Neutrophil (primary cell): Measurements from ENCODE around the gene PCDHA13.

Experiments
- H3K27ac ChIP-seq: fragments of 200-600 bp; sonication (generic); 2 replicates; pipeline ENCODE4 v1.5.1; 2016; ENCODE audit warnings: mild to moderate bottlenecking, moderate library complexity
- H3K27me3 ChIP-seq: fragments of 200-600 bp; sonication (generic); 2 replicates; pipeline ENCODE4 v1.6.0; 2016; ENCODE audit warnings: mild to moderate bottlenecking
- H3K36me3 ChIP-seq: fragments of 200-600 bp; sonication (generic); 2 replicates; pipeline ENCODE4 v1.5.1; 2017
- H3K4me1 ChIP-seq, 2 experiments: fragments of 200-600 bp in 1 of 2; sonication (generic) in 1 of 2; 1 replicate in 1 of 2; 2 replicates in 1 of 2; pipeline versions ENCODE4 v1.5.1 to v1.6.1; 2013 to 2016; ENCODE audit warnings: low read depth in 1 of 2, low read length in 1 of 2, mild to moderate bottlenecking in 1 of 2, moderate library complexity in 1 of 2; ENCODE audit not compliant: control insufficient read depth in 1 of 2, insufficient read depth in 1 of 2
- H3K4me3 ChIP-seq, 2 experiments: fragments of 200-600 bp in 1 of 2; sonication (generic) in 1 of 2; 1 replicate in 1 of 2; 2 replicates in 1 of 2; pipeline ENCODE4 v1.5.1; 2013 to 2016; ENCODE audit warnings: low read depth in 1 of 2, low read length in 1 of 2, mild to moderate bottlenecking in 1 of 2, moderate library complexity in 1 of 2
- H3K9me3 ChIP-seq: fragments of 200-600 bp; sonication (generic); 2 replicates; pipeline ENCODE4 v1.5.1; 2016
- CTCF ChIP-seq: fragments of 200-600 bp; sonication (generic); IDR thresholded peaks from 2 replicates; pipeline ENCODE4 v1.5.1; 2016; ENCODE audit warnings: antibody characterized with exemption

PCDHA13 gene

GRCh38 chr5:140926443-140927227 is 44.7 kb downstream of the PCDHA13 start:
- no peak for TF ChIP-seq CTCF
- Histone ChIP-seq H3K27me3 (peaks cover 50% of the 10 kb centered on the region), H3K27ac (no peak overlapping the region), H3K4me1 (no peaks in the 10 kb centered on the region), H3K4me3 (no peak overlapping the region), H3K9me3 (peaks cover 5% of the 10 kb centered on the region), H3K36me3 (no peaks in the 10 kb centered on the region)

GRCh38 chr5:140927228-140927573 is 45.3 kb downstream of the PCDHA13 start:
- peaks cover 50% of the 10 kb centered on the region for H3K27me3 ChIP-seq
- H3K36me3 ChIP-seq, result no peaks in the 10 kb centered on the region
- no peak overlapping the region for H3K4me3 ChIP-seq
- H3K27ac ChIP-seq, result no peak overlapping the region
- H3K4me1 ChIP-seq, result no peaks in the 10 kb centered on the region
- H3K9me3 ChIP-seq, result peaks cover 5% of the 10 kb centered on the region
- no peak for TF ChIP-seq CTCF
